OCI-LY7 (cell line): ENCODE data around the gene PHLDA3.

ENCODE experiments used
- CTCF ChIP-seq: fragments of 200-600 bp; sonication (generic); conservative IDR thresholded peaks from 2 replicates; pipeline ENCODE4 v1.5.1; 2014; ENCODE audit warnings: mild to moderate bottlenecking, antibody characterized with exemption, low read length, moderate library complexity, mixed read lengths
- EZH2phosphoT487 ChIP-seq: fragments of 200-600 bp; sonication (generic); IDR thresholded peaks from 2 replicates; pipeline ENCODE4 v1.6.1; 2018; ENCODE audit warnings: low read depth, borderline replicate concordance, mild to moderate bottlenecking, mixed run types, antibody characterized with exemption, low read length, moderate library complexity, mixed read lengths

DNA sequence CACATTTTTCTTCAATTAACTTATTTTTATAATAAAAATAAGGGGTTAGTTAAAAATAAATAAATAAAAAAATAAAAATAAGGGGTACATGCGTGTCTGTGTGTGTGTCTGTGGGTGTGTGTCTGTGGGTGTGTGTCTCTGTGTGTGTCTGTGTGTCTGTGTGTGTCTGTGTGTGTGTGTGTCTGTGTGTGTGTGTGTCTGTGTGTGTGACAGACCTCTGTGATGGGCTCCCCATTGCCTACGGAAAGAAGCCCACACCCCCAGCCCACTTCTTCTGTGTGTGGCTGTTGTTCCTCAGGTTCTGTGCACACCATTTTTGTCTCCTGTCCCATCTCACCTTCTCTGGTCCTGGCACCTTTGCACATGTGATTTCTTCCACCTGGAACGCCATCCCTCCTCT is 9.9 kb downstream of the PHLDA3 start:
- TF ChIP-seq CTCF (no peak), EZH2phosphoT487 (no peak)
